SU-DHL-6 (cell line): ENCODE data around the gene SLC7A10.

Experiments used
- CTCF ChIP-seq: fragments of 200-600 bp; sonication (generic); IDR thresholded peaks from one replicate; pipeline ENCODE4 v1.5.1; 2017; ENCODE audit warnings: antibody characterized with exemption, mild to moderate bottlenecking, low read length, moderate library complexity; ENCODE audit not compliant: insufficient read depth, poor library complexity, severe bottlenecking
- EZH2phosphoT487 ChIP-seq: fragments of 200-600 bp; sonication (generic), shearing (Covaris generic); conservative IDR thresholded peaks from 2 replicates; pipeline ENCODE4 v1.6.1; 2018; ENCODE audit warnings: mild to moderate bottlenecking, antibody characterized with exemption, low read length, moderate library complexity, mixed read lengths

GRCh38 chr19:33196446-33197193 lies 29.0 kb downstream of the SLC7A10 start:
- TF ChIP-seq CTCF = no peak
- TF ChIP-seq EZH2phosphoT487 = no peak
